Sigmoid colon (tissue), 7 donors: ENCODE data around the gene CNOT3. TPM values are rescaled to one million over a fixed set of nuclear protein-coding genes. Genes with fewer than 3 reads are reported as not detected.

Experiments used
- DNase-seq: peaks from one replicate; pipeline ENCODE4 v3.0.0-alpha.2; 2019
- H3K27ac ChIP-seq, 4 donors: fragments of 200-600 bp; sonication (generic); one replicate each; pipeline ENCODE4 v1.5.1; 2016 to 2019; ENCODE audit warnings: mild to moderate bottlenecking in 1 of 4
- H3K27me3 ChIP-seq, 3 donors: fragments of 200-600 bp; sonication (generic); one replicate each; pipeline ENCODE4 v1.5.1; 2019; ENCODE audit warnings: mild to moderate bottlenecking in 1 of 3
- H3K36me3 ChIP-seq, 4 donors: fragments of 200-600 bp; sonication (generic); one replicate each; pipeline ENCODE4 v1.5.1; 2016 to 2019
- H3K4me1 ChIP-seq, 4 donors: fragments of 200-600 bp; sonication (generic); one replicate each; pipeline ENCODE4 v1.5.1; 2017 to 2019
- H3K4me3 ChIP-seq, 4 donors: fragments of 200-600 bp; sonication (generic); one replicate each; pipeline ENCODE4 v1.5.1; 2017 to 2019; ENCODE audit warnings: mild to moderate bottlenecking in 2 of 4, moderate library complexity in 1 of 4
- H3K9me3 ChIP-seq, 4 donors: fragments of 200-600 bp in 3 of 4; sonication (generic) in 3 of 4; one replicate each; pipeline versions ENCODE4 v1.5.1 to v1.6.1; 2013 to 2019
- CTCF ChIP-seq, 4 experiments: fragments of 450-650 bp in 3 of 4; fragments of 200-600 bp in 1 of 4; IDR thresholded peaks; one replicate each; pipeline ENCODE4 v1.5.1; 2016 to 2019; ENCODE audit warnings: antibody characterized with exemption in 4 of 4, mild to moderate bottlenecking in 3 of 4, moderate library complexity in 2 of 4
- EP300 ChIP-seq, 4 donors: sonication (generic); formaldehyde crosslinking; IDR thresholded peaks; one replicate each; pipeline ENCODE4 v1.6.1; 2017; ENCODE audit warnings: antibody characterized with exemption in 4 of 4
- POLR2A ChIP-seq, 2 donors: fragments of 450-650 bp; IDR thresholded peaks; one replicate each; pipeline ENCODE4 v1.6.1; 2016; ENCODE audit warnings: antibody characterized with exemption in 2 of 2, mild to moderate bottlenecking in 2 of 2, moderate library complexity in 2 of 2
- POLR2AphosphoS5 ChIP-seq, 4 donors: sonication (generic); formaldehyde crosslinking; IDR thresholded peaks; one replicate each; pipeline ENCODE4 v1.6.1; 2017; ENCODE audit warnings: antibody characterized with exemption in 4 of 4
- WGBS, 2 donors: extraction: QIAGEN DNeasy Blood & Tissue Kit; methylation state at CpG; one replicate each; pipeline ENCODE4 v1.1.7; 2013; 5-methylcytosine and 5-hydroxymethylcytosine counted together
- intact Hi-C: fragments of 100-400 bp; cut with DNase I; formaldehyde crosslinking; loops from one replicate; pipeline ENCODE4 v1.15.1; 2023
- polyA plus RNA-seq, 3 donors: library from polyadenylated mRNA; stranded (reverse); fragments of 200-250 nt; gene quantifications; one replicate each; pipeline ENCODE4 v1.2.3, GENCODE V29; 2013
- total RNA-seq, 4 donors: library from RNA; depleted of rRNA; stranded (reverse); fragments of >200 nt; gene quantifications; one replicate each; pipeline ENCODE4 v1.1.0, GENCODE V29; 2016
- donor health status: healthy with polysubstance abuse.
- donor health status: Bipolar disorder and iron deficiency.
- donor health status: healthy.

The CNOT3 gene
- total and polyA plus RNA-seq, 7 donors, result 11.8 to 32.9 (median 19.8) TPM

GRCh38 chr19:54108496-54108895 lies 29.1 kb upstream of the CNOT3 start:
- H3K4me1 ChIP-seq, result peaks cover 0 to 9% (median 8%) of the 10 kb centered on the region in 4 donors
- no peak overlapping the region for H3K27ac ChIP-seq
- no peaks in the 10 kb centered on the region for H3K27me3 ChIP-seq
- no peak overlapping the region for H3K4me3 ChIP-seq
- 78 to 87% methylated on average over 7 of the region's 7 CpGs for WGBS, 2 donors
- no peak for TF ChIP-seq POLR2AphosphoS5 (IDR thresholded peaks at IDR 0.05)
- no peak for DNase-seq
- peaks cover 8 to 67% (median 42%) of the 10 kb centered on the region in 4 donors for H3K36me3 ChIP-seq
- intact Hi-C loops, result no loop called here
- no peaks in the 10 kb centered on the region for H3K9me3 ChIP-seq

GRCh38 chr19:54109651-54110050 lies 27.9 kb upstream of the CNOT3 start:
- Histone ChIP-seq H3K27me3 (no peaks in the 10 kb centered on the region), H3K27ac (no peak overlapping the region), H3K4me1 (peaks cover 0 to 11% (median 8%) of the 10 kb centered on the region in 4 donors), H3K9me3 (no peaks in the 10 kb centered on the region), H3K4me3 (no peak overlapping the region), H3K36me3 (peaks cover 8 to 67% (median 42%) of the 10 kb centered on the region in 4 donors)
- intact Hi-C loops, result no loop called here
- no peak for TF ChIP-seq EP300 (IDR thresholded peaks at IDR 0.05)
- TF ChIP-seq POLR2AphosphoS5 (IDR thresholded peaks at IDR 0.05), result no peak
- TF ChIP-seq CTCF (IDR thresholded peaks at IDR 0.05), result no peak
- no peak for TF ChIP-seq POLR2A (IDR thresholded peaks at IDR 0.05)
- WGBS, 2 donors, result 80 to 84% methylated on average over 6 of the region's 6 CpGs
- no peak for DNase-seq

GRCh38 chr19:54114340-54115108 lies 23.0 kb upstream of the CNOT3 start:
- Histone ChIP-seq H3K36me3 (peaks cover 0 to 41% (median 21%) of the 10 kb centered on the region in 4 donors), H3K4me3 (peak overlapping the region; percentile 67 to 89 (median 72)), H3K9me3 (no peaks in the 10 kb centered on the region), H3K27ac (peak overlapping the region; percentile 87 to 89 (median 88)), H3K4me1 (peaks cover 2 to 29% (median 25%) of the 10 kb centered on the region in 4 donors), H3K27me3 (no peaks in the 10 kb centered on the region)
- TF ChIP-seq POLR2AphosphoS5 (IDR thresholded peaks at IDR 0.05) (no peak), POLR2A (IDR thresholded peaks at IDR 0.05) (no peak), CTCF (IDR thresholded peaks at IDR 0.05) (no peak), EP300 (IDR thresholded peaks at IDR 0.05) (no peak)
- intact Hi-C loops, result loop anchor here (1.0 to 2.0 kb wide), 2 partner anchors 12 to 22 kb away; partner anchors contain the start of genes CNOT3 and NDUFA3
- 12 to 32% methylated on average over 28 of the region's 28 CpGs for WGBS, 2 donors
- DNase-seq, result no peak

GRCh38 chr19:54115109-54116063 lies 22.2 kb upstream of the CNOT3 start, which contains the start of the genes PRPF31 and TFPT:
PRPF31 (plus strand) TSS chr19:54115754; CDS start chr19:54118279, 2,525 bp downstream.
TFPT (minus strand) TSS chr19:54115657; CDS start chr19:54115269, 388 bp downstream.
- WGBS, 2 donors, result 0 to 1% methylated on average over 60 of the region's 60 CpGs
- peak within 1 kb of the TSS; percentile 67 to 89 (median 72) for H3K4me3 ChIP-seq
- peaks cover 2 to 29% (median 25%) of the 10 kb centered on the region in 4 donors for H3K4me1 ChIP-seq
- H3K27ac ChIP-seq, result peak within 1 kb of the TSS; percentile 87 to 89 (median 88)
- TF ChIP-seq POLR2A (IDR thresholded peaks at IDR 0.05), result peak; percentile 73 to 77
- TF ChIP-seq EP300 (IDR thresholded peaks at IDR 0.05), result peak in 1 of 4 donors; percentile 15
- no peak for TF ChIP-seq CTCF (IDR thresholded peaks at IDR 0.05)
- peak; percentile 84 to 94 (median 90) for TF ChIP-seq POLR2AphosphoS5 (IDR thresholded peaks at IDR 0.05)
- H3K36me3 ChIP-seq, result peaks cover 7 to 41% (median 22%) of the 10 kb centered on the region in 4 donors
- no peaks in the 10 kb centered on the region for H3K27me3 ChIP-seq
- H3K9me3 ChIP-seq, result no peaks in the 10 kb centered on the region
- intact Hi-C loops, result loop anchor here (1.0 to 2.0 kb wide), 2 partner anchors 13 to 21 kb away; partner anchors contain the start of genes CNOT3 and NDUFA3
- DNase-seq, result peak; percentile 99
